8988T (cell line): ENCODE results near the gene ME3.

Experiments used
- DNase-seq: peaks from one replicate; pipeline ENCODE4 v3.0.0; 2011

Gene ME3

GRCh38 chr11:86672007-86672621 is at the start of gene ME3:
Gene ME3, minus strand, starts transcription at chr11:86672616.
- DNase-seq = peak; percentile 59

- no peak for DNase-seq
Observed at GRCh38 chr11:86722006-86722405, 49.6 kb upstream of the ME3 start.

GRCh38 chr11:86720546-86720945 is 48.1 kb upstream of the ME3 start:
- DNase-seq = no peak

GRCh38 chr11:86719781-86720463 is 47.5 kb upstream of the ME3 start:
- peak; percentile 25 for DNase-seq

- DNase-seq = no peak
Observed at GRCh38 chr11:86718999-86719398, 46.6 kb upstream of the ME3 start.

DNA sequence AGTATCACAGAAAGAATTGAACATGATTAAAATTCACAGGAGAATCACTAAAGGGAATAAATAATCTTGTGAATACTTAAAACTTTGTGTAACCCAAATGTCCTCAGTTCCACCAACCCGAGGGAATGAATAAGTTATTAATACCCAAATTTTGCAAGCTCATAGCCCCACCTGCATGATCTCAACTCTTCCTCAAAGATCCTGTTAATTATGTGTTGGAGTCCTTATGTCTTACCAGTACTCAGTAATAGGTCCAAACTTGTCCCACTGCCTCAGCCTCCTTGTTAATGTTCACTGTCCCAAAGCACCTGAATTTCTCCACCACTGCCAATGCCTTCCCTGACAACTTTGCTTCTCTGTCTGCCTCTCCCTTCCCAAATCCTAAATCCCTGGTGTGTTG is 46.1 kb upstream of the ME3 start:
- DNase-seq = no peak

DNA sequence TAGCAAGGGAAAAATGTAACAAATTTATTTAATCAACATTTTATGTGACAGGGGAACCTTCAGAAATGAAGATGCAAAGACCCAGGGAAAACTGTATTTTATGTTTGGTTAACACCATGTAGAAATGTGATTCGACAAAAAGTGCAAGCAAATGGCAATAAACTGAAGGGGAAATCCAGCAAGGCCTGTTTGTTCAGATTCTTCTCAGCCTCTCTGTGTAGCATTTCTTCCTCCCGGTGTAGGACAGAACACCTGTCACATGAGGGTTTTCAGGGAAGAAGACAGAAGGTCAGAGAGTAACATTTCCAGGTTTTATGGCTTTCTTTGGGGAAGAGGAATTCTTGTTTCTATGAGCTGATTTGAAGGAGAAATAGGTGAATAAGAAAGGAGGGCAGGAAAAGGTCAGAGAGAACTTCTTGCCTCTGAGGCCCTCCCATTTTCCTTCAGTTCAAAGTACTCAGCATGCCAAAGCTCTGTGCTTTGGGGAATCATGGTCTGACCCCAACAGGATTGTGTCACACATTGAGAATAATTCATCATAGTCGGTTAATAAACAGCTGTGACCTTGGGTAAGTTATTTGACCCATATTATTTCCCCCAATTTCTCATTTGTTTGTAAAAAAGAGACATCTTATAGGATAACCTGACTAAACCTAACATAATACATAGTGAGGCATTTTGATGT is 45.5 kb upstream of the ME3 start:
- no peak for DNase-seq

DNA sequence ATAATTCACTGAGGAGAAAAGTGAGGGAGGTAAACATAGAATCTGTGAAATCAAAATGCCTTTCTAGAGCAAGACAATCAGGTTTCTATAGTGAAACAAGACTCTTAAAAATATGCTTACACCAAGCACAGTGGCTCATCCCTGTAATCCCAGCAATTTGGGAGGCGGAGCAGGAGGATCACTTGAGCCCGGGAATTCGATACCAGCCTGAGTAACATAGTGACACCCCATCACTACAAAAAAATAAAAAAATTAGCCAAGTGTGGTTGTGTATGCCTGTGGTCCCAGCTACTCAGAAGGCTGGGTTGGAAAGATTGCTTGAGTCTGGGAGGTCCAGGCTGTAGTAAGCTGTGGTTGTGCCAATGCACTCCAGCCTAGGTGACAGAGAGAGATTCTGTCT is 43.2 kb upstream of the ME3 start:
- DNase-seq = no peak

GRCh38 chr11:86713552-86713951 is 41.1 kb upstream of the ME3 start:
- DNase-seq = no peak

GRCh38 chr11:86710936-86711335 is 38.5 kb upstream of the ME3 start:
- DNase-seq = no peak

DNA sequence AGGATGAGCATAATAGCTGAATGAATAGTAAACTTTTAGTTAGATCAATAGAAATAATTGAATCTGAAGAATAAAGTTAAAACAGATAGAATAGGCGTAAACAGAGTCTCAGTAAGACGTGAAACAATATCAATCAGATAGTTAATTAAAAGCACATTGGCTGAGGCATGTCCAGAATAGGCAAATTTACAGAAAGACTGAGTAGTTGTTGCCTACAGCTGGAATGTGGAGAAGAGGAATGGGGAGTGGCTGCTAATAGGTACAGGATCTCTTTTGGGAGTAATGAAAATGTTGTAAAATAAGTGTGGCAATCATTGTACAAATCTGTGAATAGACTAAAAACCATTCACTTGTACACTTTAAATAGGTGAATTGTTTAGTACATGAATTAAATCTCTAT is 36.3 kb upstream of the ME3 start:
- DNase-seq = no peak

GRCh38 chr11:86706338-86707131 is 34.1 kb upstream of the ME3 start:
- no peak for DNase-seq

GRCh38 chr11:86704710-86705109 is 32.3 kb upstream of the ME3 start:
- DNase-seq = no peak

GRCh38 chr11:86703987-86704386 is 31.6 kb upstream of the ME3 start:
- no peak for DNase-seq

DNA sequence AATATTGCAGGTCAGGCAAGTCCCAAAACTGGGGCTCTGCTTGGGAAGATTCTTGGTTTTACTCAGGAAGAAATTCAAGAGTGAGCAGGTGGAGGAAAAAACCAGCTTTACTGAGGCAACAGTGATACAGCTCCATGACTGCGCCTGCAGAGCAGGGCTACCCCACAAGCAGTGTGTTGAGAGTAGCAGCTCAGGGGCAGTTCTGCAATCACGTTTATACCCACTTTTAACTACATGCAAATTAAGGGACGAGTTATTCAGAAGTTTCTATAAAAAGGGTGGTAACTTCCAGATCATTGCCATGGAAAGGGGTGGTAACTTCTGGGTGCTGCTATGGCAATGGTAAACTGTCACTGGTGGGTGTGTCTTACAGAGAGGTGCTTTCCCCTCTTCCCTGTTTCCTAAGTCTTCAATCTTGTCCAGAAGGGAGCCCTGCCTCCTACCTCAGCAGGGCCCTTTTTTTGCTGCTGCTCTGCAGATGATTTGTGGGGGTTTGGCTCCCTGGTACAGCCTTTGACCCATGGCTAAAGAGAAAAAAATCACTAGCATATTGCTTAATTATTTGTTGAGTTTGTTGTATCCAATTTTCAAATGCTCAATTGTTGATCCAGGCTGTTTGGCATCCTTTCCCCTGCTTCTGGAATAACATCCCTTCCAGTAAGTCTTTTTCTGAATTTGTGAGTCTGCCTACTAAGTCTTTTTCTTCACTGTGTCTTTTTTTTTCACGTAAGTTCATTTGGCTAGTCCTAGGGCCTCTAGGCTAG is 30.0 kb upstream of the ME3 start:
- no peak for DNase-seq

- no peak for DNase-seq
Observed at GRCh38 chr11:86699040-86699791, 26.8 kb upstream of the ME3 start.

DNA sequence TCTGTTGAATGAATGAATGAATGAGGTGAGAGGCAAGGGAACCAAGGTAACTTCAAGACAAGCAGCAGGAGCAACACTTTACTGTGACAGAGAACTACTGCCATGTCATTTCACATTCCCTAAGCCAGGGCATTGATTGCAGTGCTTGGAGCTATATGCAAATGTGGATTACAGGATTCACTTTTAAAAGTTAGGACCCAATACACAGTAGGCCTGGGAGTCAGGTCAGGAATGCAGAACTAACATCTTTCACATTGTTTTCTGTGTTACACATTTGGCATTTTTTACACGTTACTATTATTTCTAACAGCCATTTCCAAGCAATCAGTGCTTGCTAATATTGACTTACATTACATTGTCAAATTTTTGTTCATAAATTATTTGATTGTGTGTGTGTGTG is 26.2 kb upstream of the ME3 start:
- DNase-seq = no peak

DNA sequence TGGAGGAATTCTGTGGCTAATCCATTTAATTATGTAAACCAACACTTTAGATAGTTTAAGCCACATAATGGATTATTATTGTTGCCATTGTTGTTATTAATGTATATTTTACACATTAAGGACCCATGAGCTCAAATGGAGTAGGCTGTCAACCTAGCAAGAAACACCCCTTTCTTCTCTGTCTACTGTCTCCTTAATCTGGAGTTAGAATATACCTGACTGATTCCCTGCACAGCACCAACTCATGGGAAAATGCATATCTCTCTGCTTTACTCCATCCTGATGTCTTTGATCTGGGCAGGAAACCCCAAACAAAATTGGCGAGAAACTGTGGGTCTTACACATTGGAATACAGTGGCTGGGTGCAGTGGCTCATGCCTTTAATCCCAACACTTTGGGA is 24.0 kb upstream of the ME3 start:
- no peak for DNase-seq

DNA sequence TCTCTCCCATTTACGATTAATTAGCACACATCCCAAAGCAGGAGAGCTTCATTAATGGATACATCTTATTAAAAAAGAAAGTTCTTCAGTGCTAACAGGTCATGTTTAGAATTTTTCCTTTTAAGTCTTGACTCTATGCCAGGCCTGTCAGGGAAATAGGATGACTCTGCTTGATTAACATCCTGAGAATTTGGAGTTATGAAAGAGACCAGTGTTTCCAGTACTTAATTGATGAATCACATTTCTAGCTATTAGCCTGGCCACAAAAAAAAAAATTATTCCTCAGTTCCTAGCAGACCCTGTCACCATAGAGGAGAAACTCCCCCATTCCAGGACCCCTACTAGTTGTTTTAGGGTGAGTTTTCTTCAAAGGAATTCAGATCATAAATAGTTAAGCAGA is 23.6 kb upstream of the ME3 start:
- no peak for DNase-seq

DNA sequence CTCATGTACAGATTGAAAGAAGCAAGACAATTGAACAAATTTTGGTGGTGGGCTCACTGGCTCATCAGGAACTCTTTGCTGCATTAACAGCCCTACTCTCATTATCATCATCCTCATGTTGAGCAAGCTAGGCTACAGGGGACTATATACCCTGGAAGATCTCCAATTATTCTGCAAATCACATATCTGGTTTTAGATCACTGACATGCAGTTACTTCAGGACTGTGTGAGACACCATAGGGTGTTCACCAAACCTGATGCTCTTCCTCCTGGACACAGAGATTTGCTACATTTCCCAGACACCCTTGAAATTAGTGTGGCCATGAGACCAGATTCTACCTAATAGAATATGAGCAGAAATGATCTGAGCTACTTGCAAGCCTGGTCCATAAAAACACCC is 23.0 kb upstream of the ME3 start:
- no peak for DNase-seq

DNA sequence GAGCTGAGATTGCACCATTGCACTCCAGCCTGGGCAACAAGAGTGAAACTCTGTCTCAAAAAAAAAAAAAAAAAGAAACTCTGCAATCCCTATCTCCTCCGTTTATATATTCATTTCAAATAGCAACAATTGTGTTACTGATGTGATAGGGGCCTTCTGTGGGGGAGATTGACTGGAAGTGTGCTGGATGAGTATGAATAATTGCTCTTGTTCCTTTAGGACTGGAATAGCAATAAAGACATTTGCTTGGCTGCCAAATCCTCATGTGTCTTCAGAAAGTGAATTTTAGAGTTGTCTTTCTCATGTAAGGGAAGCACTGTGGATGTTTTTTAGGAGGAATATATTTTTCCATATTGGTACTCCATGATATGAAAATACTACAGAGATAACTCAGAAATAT is 21.1 kb upstream of the ME3 start:
- no peak for DNase-seq

- DNase-seq = no peak
Observed at GRCh38 chr11:86692746-86693145, 20.3 kb upstream of the ME3 start.
